Upper lobe of left lung (tissue), 6 donors: Measurements from ENCODE around the gene LTBP4. TPM values are rescaled to one million over a fixed set of nuclear protein-coding genes. Genes with fewer than 3 reads are reported as not detected.

Source experiments
- ATAC-seq, 2 donors: fragments of 200-7000 bp; cut with Tn5 transposase; one replicate each; pipeline ENCODE4 v1.9.1; 2022; ENCODE audit warnings: mild to moderate bottlenecking in 2 of 2, moderate library complexity in 2 of 2; ENCODE audit not compliant: low FRiP score in 2 of 2
- DNase-seq, 2 donors: peaks; one replicate each; pipeline ENCODE4 v3.0.0-alpha.2; 2019 to 2020
- H3K27ac ChIP-seq, 4 donors: fragments of 200-600 bp; sonication (generic); one replicate each; pipeline ENCODE4 v1.5.1; 2016 to 2019
- H3K27me3 ChIP-seq, 4 donors: fragments of 200-600 bp; sonication (generic); one replicate each; pipeline ENCODE4 v1.5.1; 2017 to 2019
- H3K36me3 ChIP-seq, 4 donors: fragments of 200-600 bp; sonication (generic); one replicate each; pipeline ENCODE4 v1.5.1; 2016 to 2019
- H3K4me1 ChIP-seq, 4 donors: fragments of 200-600 bp; sonication (generic); one replicate each; pipeline ENCODE4 v1.5.1; 2018 to 2019
- H3K4me3 ChIP-seq, 4 donors: fragments of 200-600 bp; sonication (generic); one replicate each; pipeline ENCODE4 v1.5.1; 2017 to 2019; ENCODE audit warnings: mild to moderate bottlenecking in 2 of 4, moderate library complexity in 1 of 4
- H3K9me3 ChIP-seq, 4 donors: fragments of 200-600 bp; sonication (generic); one replicate each; pipeline ENCODE4 v1.5.1; 2018 to 2019
- CTCF ChIP-seq, 6 experiments: fragments of 450-650 bp in 4 of 6; fragments of 200-600 bp in 2 of 6; sonication (generic) in 2 of 6; IDR thresholded peaks; one replicate each; pipeline ENCODE4 v1.5.1; 2016 to 2019; ENCODE audit warnings: antibody characterized with exemption in 6 of 6
- EP300 ChIP-seq, 4 donors: sonication (generic); formaldehyde crosslinking; IDR thresholded peaks; one replicate each; pipeline ENCODE4 v1.5.1; 2017; ENCODE audit warnings: antibody characterized with exemption in 4 of 4, control low read depth in 2 of 4
- POLR2A ChIP-seq, 4 donors: fragments of 450-650 bp; IDR thresholded peaks; one replicate each; pipeline ENCODE4 v1.5.1; 2016 to 2017; ENCODE audit warnings: antibody characterized with exemption in 4 of 4, mild to moderate bottlenecking in 2 of 4
- POLR2AphosphoS5 ChIP-seq, 2 donors: sonication (generic); formaldehyde crosslinking; IDR thresholded peaks; one replicate each; pipeline ENCODE4 v1.5.1; 2017; ENCODE audit warnings: antibody characterized with exemption in 2 of 2
- WGBS, 2 donors: methylation state at CpG; one replicate each; pipeline ENCODE4 v1.1.5; 2017 to 2018; 5-methylcytosine and 5-hydroxymethylcytosine counted together
- total RNA-seq, 6 donors: library from RNA; depleted of rRNA in 4 of 6; stranded (reverse); fragments of >200 nt in 4 of 6; gene quantifications; one replicate each; pipeline versions ENCODE4 v1.1.0 to v1.2.1, GENCODE V29; 2016 to 2021
- donor health status: DM: no; HTN: no; CAD: no; lungs with moderate emphysema.
- donor health status: DM: no; HTN: yes; CAD: no; lungs with severe emphysema.

The LTBP4 gene
- total RNA-seq, result 100 to 1,000 TPM; 125 to 541 (median 401) TPM

- WGBS, 2 donors, result 0 to 2% methylated on average over 16 to 29 of the region's 82 CpGs
Measured at GRCh38 chr19:40601134-40601974, at the start of gene LTBP4. LTBP4 (plus strand) TSS chr19:40601369; CDS start chr19:40601388, 19 bp downstream.

DNA sequence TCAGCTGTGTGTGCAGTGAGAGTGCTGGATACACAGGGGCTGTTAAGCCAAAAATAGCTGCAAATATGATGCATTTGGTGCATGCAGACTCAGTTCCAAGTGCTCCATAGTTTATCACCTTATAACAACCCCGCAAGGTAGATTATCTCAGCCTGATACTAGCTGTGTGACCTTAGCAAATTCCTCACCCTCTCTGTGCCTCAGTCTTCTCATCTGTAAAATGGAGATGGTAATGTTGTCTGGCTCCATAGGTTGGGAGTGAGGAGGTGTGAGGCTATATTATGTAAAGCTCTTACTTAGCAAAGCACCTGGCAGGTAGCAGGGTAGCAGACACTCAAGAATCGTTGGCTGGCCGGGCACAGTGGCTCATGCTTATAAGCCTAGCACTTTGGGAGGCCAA is 48.3 kb upstream of the LTBP4 start:
- TF ChIP-seq POLR2AphosphoS5 (IDR thresholded peaks at IDR 0.05), result no peak
- 84 to 88% methylated on average over 3 of the region's 3 CpGs for WGBS, 2 donors
- DNase-seq (no peak), ATAC-seq (no peak)
- Histone ChIP-seq H3K27ac (no peak overlapping the region), H3K27me3 (peaks cover 0 to 14% (median 6%) of the 10 kb centered on the region in 4 donors), H3K4me1 (peaks cover 3 to 11% (median 5%) of the 10 kb centered on the region in 4 donors), H3K9me3 (no peaks in the 10 kb centered on the region), H3K36me3 (no peaks in the 10 kb centered on the region), H3K4me3 (no peak overlapping the region)

More at GRCh38 chr19:40601134-40601974, at the start of gene LTBP4:
- TF ChIP-seq POLR2A (IDR thresholded peaks at IDR 0.05) (peak in 1 of 4 donors; percentile 30), EP300 (IDR thresholded peaks at IDR 0.05) (no peak), CTCF (IDR thresholded peaks at IDR 0.05) (peak in 2 of 6 experiments; percentile 15 to 21)
- Histone ChIP-seq H3K36me3 (no peaks in the 10 kb centered on the region), H3K9me3 (no peaks in the 10 kb centered on the region), H3K27ac (peak within 1 kb of the TSS; percentile 64 to 88 (median 85)), H3K4me3 (peak within 1 kb of the TSS; percentile 43 to 58 (median 50)), H3K27me3 (peaks cover 0 to 51% (median 19%) of the 10 kb centered on the region in 4 donors), H3K4me1 (peaks cover 87 to 98% (median 94%) of the 10 kb centered on the region in 4 donors)
- peak in 1 of 2 donors; percentile 94 for DNase-seq
- no peak for ATAC-seq

DNA sequence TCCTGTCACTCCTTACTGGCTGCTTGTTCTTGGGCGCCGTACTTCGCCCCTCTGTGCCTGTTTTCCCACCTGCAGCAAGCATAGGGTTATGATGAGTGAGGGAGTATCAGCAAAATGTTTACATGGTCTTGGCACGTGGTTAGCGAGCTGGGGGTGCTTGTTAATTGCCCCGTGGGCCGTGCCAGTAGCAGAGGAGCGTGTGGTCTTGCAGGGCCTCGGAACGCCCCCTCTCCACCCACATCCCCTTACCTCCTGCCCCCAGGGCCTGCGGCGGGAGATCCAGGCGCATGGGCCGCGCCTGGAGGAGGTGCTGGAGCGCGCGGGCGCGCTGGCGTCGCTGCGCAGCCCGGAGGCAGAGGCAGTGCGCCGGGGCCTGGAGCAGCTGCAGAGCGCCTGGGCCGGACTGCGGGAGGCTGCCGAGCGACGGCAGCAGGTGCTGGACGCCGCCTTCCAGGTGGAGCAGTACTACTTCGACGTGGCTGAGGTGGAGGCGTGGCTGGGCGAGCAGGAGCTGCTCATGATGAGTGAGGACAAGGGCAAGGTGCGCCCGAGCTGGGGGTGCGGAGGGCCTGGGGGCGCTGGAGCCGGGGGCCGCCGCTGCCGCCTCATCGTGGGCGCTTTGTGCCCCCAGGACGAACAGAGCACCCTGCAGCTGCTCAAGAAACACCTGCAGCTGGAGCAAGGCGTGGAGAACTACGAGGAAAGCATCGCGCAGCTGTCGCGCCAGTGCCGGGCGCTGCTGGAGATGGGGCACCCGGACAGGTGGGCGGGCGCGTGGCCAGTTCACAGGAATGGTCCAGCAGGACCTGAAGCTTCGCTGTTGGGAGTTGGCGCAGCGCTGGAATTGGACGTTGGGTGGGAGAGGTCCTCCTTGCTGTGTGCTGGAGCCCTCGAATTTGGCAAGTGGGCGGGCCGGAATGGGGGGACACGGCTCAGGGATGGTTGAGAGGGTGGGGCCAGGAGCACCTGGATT is 47.0 kb upstream of the LTBP4 start:
- Histone ChIP-seq H3K4me1 (peaks cover under 1 to 8% (median 2%) of the 10 kb centered on the region in 4 donors), H3K27me3 (peaks cover 0 to 14% (median 4%) of the 10 kb centered on the region in 4 donors), H3K4me3 (no peak overlapping the region), H3K36me3 (no peaks in the 10 kb centered on the region), H3K9me3 (no peaks in the 10 kb centered on the region), H3K27ac (no peak overlapping the region)
- DNase-seq (no peak), ATAC-seq (no peak)
- TF ChIP-seq POLR2A (IDR thresholded peaks at IDR 0.05), result no peak
- TF ChIP-seq CTCF (IDR thresholded peaks at IDR 0.05), result no peak
- no peak for TF ChIP-seq EP300 (IDR thresholded peaks at IDR 0.05)
- TF ChIP-seq POLR2AphosphoS5 (IDR thresholded peaks at IDR 0.05), result no peak
- WGBS, 2 donors, result 25 to 26% methylated on average over 29 to 39 of the region's 69 CpGs

DNA sequence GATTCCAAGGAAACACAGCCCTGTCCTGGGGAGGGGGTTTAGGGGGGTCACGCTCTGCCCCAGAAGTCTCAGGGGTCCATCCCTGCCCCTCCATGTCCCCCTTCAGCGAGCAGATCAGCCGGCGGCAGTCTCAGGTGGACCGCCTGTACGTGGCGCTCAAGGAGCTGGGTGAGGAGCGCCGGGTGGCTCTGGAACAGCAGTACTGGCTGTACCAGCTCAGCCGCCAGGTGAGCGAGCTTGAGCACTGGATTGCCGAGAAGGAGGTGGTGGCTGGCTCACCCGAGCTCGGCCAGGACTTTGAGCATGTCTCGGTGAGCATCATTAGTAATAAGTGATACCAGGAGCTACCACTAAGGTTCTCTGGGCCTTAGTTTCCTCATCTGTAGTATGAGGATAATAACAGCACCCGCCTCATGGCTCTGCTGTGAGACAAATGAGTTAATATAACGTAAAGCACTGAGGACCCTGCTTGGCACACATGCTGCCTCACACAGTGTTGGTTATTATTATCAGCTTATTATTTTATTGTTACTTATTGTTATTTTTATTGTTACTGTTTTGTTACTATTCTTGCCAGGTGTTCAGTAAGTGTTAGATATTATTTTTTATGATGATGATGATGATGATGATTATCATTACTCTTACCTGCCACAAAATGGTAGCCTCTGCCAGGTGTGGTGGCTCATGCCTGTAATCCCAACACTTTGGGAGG is 45.0 kb upstream of the LTBP4 start:
- WGBS, 2 donors, result 79 to 83% methylated on average over 17 of the region's 17 CpGs
- no peaks in the 10 kb centered on the region for H3K9me3 ChIP-seq
- H3K27me3 ChIP-seq, result peaks cover 0 to 14% (median 4%) of the 10 kb centered on the region in 4 donors
- DNase-seq (no peak), ATAC-seq (no peak)
- TF ChIP-seq CTCF (IDR thresholded peaks at IDR 0.05) (no peak), POLR2AphosphoS5 (IDR thresholded peaks at IDR 0.05) (no peak), EP300 (IDR thresholded peaks at IDR 0.05) (no peak), POLR2A (IDR thresholded peaks at IDR 0.05) (no peak)
- H3K4me1 ChIP-seq, result peaks cover 0 to 6% (median 0%) of the 10 kb centered on the region in 4 donors
- H3K27ac ChIP-seq, result no peak overlapping the region
- H3K4me3 ChIP-seq, result no peak overlapping the region
- no peaks in the 10 kb centered on the region for H3K36me3 ChIP-seq
